Right lobe of liver (tissue), 6 donors: ENCODE results near the gene COL17A1. TPM values are rescaled to one million over a fixed set of nuclear protein-coding genes. Genes with fewer than 3 reads are reported as not detected.

Experiments used
- ATAC-seq, 4 donors: fragments of 200-7000 bp; cut with Tn5 transposase; one replicate each; pipeline ENCODE4 v1.9.1; 2020; ENCODE audit warnings: mild to moderate bottlenecking in 4 of 4, moderate library complexity in 4 of 4
- DNase-seq, 3 donors: peaks; one replicate each; pipeline ENCODE4 v3.0.0-alpha.2; 2020
- H3K27ac ChIP-seq, 3 donors: fragments of 200-600 bp; one replicate each; pipeline ENCODE4 v1.8.0; 2022
- H3K27me3 ChIP-seq, 2 donors: fragments of 200-600 bp; one replicate each; pipeline ENCODE4 v1.8.0; 2022
- H3K36me3 ChIP-seq, 4 donors: fragments of 200-600 bp; sonication (generic) in 1 of 4; one replicate each; pipeline versions ENCODE4 v1.5.1 to v1.8.0; 2017 to 2022; ENCODE audit warnings: control low read depth in 1 of 4
- H3K4me1 ChIP-seq, 4 donors: fragments of 200-600 bp; sonication (generic) in 1 of 4; one replicate each; pipeline versions ENCODE4 v1.5.1 to v1.8.0; 2017 to 2022; ENCODE audit warnings: control low read depth in 1 of 4
- H3K4me3 ChIP-seq, 3 donors: fragments of 200-600 bp; one replicate each; pipeline ENCODE4 v1.8.0; 2022
- H3K9me3 ChIP-seq, 4 donors: fragments of 200-600 bp; sonication (generic) in 1 of 4; one replicate each; pipeline versions ENCODE4 v1.5.1 to v1.8.0; 2017 to 2022; ENCODE audit warnings: control low read depth in 1 of 4
- CTCF ChIP-seq, 4 donors: fragments of 200-600 bp in 3 of 4; fragments of 450-650 bp in 1 of 4; IDR thresholded peaks; one replicate each; pipeline versions ENCODE4 v1.5.1 to v1.8.0; 2016 to 2022; ENCODE audit warnings: antibody characterized with exemption in 4 of 4, mild to moderate bottlenecking in 2 of 4
- POLR2A ChIP-seq: fragments of 450-650 bp; IDR thresholded peaks from one replicate; pipeline ENCODE4 v1.6.1; 2017; ENCODE audit warnings: antibody characterized with exemption, mild to moderate bottlenecking
- WGBS: methylation state at CpG from one replicate; pipeline ENCODE4 v1.1.6; 2018; ENCODE audit warnings: low coverage, low lambda C conversion rate; ENCODE audit not compliant: insufficient coverage; ENCODE audit errors: missing lambda C conversion rate; 5-methylcytosine and 5-hydroxymethylcytosine counted together
- intact Hi-C, 2 donors: fragments of 100-400 bp; cut with DNase I; formaldehyde crosslinking; loops; one replicate each; pipeline versions ENCODE4 v1.11.2 to v1.14.1; 2022
- total RNA-seq, 6 experiments: library from RNA; depleted of rRNA in 2 of 6; stranded (reverse); fragments of >200 nt in 2 of 6; fragmentation: NEBNext Ultra II Directional in 3 of 6; extraction: Animal tissue kit (Norgen Biotek cat#: 25700) in 3 of 6; gene quantifications; one replicate each; pipeline versions ENCODE4 v1.1.0 to v1.2.4, GENCODE V29; 2016 to 2023
- donor health status: DM: no; HTN: yes; CAD: no.
- donor health status: DM: no; HTN: no; CAD: no.
- donor health status: DM: no; HTN: no; CAD: no.
- donor health status: DM: no; HTN: yes; CAD: no.
- donor health status: DM: no; HTN: yes; CAD: no.

Gene COL17A1
- total RNA-seq, 6 experiments from 2014 or later = 0.11 to 0.12 TPM; not detected in 4

GRCh38 chr10:104011904-104012303, 73.8 kb downstream of the COL17A1 start:
- WGBS = 95% methylated on average over 2 of the region's 2 CpGs
- H3K4me3 ChIP-seq = no peak overlapping the region
- H3K36me3 ChIP-seq = peaks cover 0 to 7% (median under 1%) of the 10 kb centered on the region in 4 donors
- no peaks in the 10 kb centered on the region for H3K4me1 ChIP-seq
- ATAC-seq (no peak), DNase-seq (no peak)
- H3K9me3 ChIP-seq = no peaks in the 10 kb centered on the region
- intact Hi-C loops = no loop called here
- no peaks in the 10 kb centered on the region for H3K27me3 ChIP-seq
- no peak for TF ChIP-seq CTCF (IDR thresholded peaks at IDR 0.05)
- no peak for TF ChIP-seq POLR2A
- H3K27ac ChIP-seq = no peak overlapping the region

- Histone ChIP-seq H3K4me1 (no peaks in the 10 kb centered on the region), H3K27me3 (no peaks in the 10 kb centered on the region), H3K36me3 (peaks cover 0 to 29% (median 4%) of the 10 kb centered on the region in 4 donors), H3K27ac (no peak overlapping the region), H3K4me3 (no peak overlapping the region), H3K9me3 (no peaks in the 10 kb centered on the region)
- ATAC-seq (no peak), DNase-seq (no peak)
- intact Hi-C loops = no loop called here
- WGBS = 87% methylated on average over 8 of the region's 8 CpGs
- TF ChIP-seq POLR2A (no peak), CTCF (IDR thresholded peaks at IDR 0.05) (no peak)
Measured at GRCh38 chr10:104005172-104005863, 80.4 kb downstream of the COL17A1 start.

GRCh38 chr10:104002911-104003310, 82.8 kb downstream of the COL17A1 start:
- intact Hi-C loops = no loop called here
- no peaks in the 10 kb centered on the region for H3K27me3 ChIP-seq
- TF ChIP-seq CTCF (IDR thresholded peaks at IDR 0.05) = no peak
- TF ChIP-seq POLR2A = no peak
- ATAC-seq (no peak), DNase-seq (no peak)
- no peak overlapping the region for H3K4me3 ChIP-seq
- H3K27ac ChIP-seq = no peak overlapping the region
- H3K4me1 ChIP-seq = no peaks in the 10 kb centered on the region
- no peaks in the 10 kb centered on the region for H3K9me3 ChIP-seq
- WGBS = 100% methylated on average over 1 of the region's 1 CpG
- peaks cover 0 to 33% (median 6%) of the 10 kb centered on the region in 4 donors for H3K36me3 ChIP-seq

GRCh38 chr10:103998805-103999204, 86.9 kb downstream of the COL17A1 start:
- H3K9me3 ChIP-seq = no peaks in the 10 kb centered on the region
- peaks cover 0 to 31% (median 4%) of the 10 kb centered on the region in 4 donors for H3K36me3 ChIP-seq
- no peaks in the 10 kb centered on the region for H3K4me1 ChIP-seq
- H3K27ac ChIP-seq = no peak overlapping the region
- no peak for TF ChIP-seq CTCF (IDR thresholded peaks at IDR 0.05)
- H3K27me3 ChIP-seq = no peaks in the 10 kb centered on the region
- DNase-seq (no peak), ATAC-seq (no peak)
- no peak overlapping the region for H3K4me3 ChIP-seq
- intact Hi-C loops = no loop called here
- 97% methylated on average over 2 of the region's 2 CpGs for WGBS
